Glutamatergic neuron (in vitro differentiated cells): Measurements from ENCODE around the gene FOSL2. TPM values are rescaled to one million over a fixed set of nuclear protein-coding genes. Genes with fewer than 3 reads are reported as not detected.

ENCODE experiments used
- DNase-seq: peaks from one replicate; pipeline ENCODE4 v3.0.0; 2022
- H3K27ac Mint-ChIP-seq: one replicate; pipeline ENCODE4 v1.8.0; 2020; ENCODE audit warnings: mild to moderate bottlenecking, mixed read lengths, inconsistent platforms; ENCODE audit not compliant: unreplicated experiment
- H3K27me3 Mint-ChIP-seq: one replicate; pipeline ENCODE4 v1.8.0; 2020; ENCODE audit warnings: mild to moderate bottlenecking, moderate library complexity, mixed read lengths, inconsistent platforms; ENCODE audit not compliant: unreplicated experiment
- H3K36me3 Mint-ChIP-seq: one replicate; pipeline ENCODE4 v1.8.0; 2020; ENCODE audit warnings: mild to moderate bottlenecking, mixed read lengths, inconsistent platforms; ENCODE audit not compliant: unreplicated experiment
- H3K4me1 Mint-ChIP-seq: one replicate; pipeline ENCODE4 v1.8.0; 2020; ENCODE audit warnings: mild to moderate bottlenecking, low read depth, mixed read lengths, inconsistent platforms; ENCODE audit not compliant: unreplicated experiment
- H3K4me3 Mint-ChIP-seq: one replicate; pipeline ENCODE4 v1.8.0; 2020; ENCODE audit warnings: mild to moderate bottlenecking, mixed read lengths, inconsistent platforms; ENCODE audit not compliant: unreplicated experiment
- H3K9me3 Mint-ChIP-seq: one replicate; pipeline ENCODE4 v1.8.0; 2020; ENCODE audit warnings: mild to moderate bottlenecking, moderate library complexity, mixed read lengths, inconsistent platforms; ENCODE audit not compliant: unreplicated experiment
- total RNA-seq: library from RNA; stranded (reverse); fragmentation: NEBNext Ultra II Directional; extraction: Animal tissue kit (Norgen Biotek cat#: 25700); gene quantifications from one replicate; pipeline ENCODE4 v1.2.1, GENCODE V29; 2021; ENCODE audit not compliant: unreplicated experiment
- TF ChIP-seq, protein P1 (sequence below): fragments of 200-600 bp; sonication (generic); IDR thresholded peaks from one replicate; pipeline ENCODE4 v1.5.0; 2021; ENCODE audit not compliant: partially characterized antibody, unreplicated experiment

The FOSL2 gene
- total RNA-seq, 1 donor from 2014 or later: 2.6 TPM

DNA sequence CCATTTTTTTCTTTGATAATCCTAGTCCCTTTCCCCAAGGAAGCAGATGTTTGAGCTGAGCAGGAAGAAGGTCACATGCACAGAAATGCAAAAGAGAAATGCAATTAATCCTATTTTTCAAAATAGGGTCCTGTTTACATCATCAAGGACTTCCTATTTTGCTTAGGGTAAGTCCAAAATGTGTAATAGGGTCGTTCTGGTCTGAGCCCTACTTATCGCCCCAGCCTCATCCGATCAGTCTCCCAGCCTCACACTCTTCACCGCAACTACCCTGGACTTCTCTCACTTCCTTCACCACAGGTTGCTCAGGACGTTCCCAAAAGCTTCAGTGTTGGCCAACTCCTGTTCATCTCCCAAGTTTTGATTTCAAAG is 32.8 kb downstream of the FOSL2 start:
- peaks cover 7% of the 10 kb centered on the region for H3K4me1 Mint-ChIP-seq
- TF ChIP-seq, protein P1, sequence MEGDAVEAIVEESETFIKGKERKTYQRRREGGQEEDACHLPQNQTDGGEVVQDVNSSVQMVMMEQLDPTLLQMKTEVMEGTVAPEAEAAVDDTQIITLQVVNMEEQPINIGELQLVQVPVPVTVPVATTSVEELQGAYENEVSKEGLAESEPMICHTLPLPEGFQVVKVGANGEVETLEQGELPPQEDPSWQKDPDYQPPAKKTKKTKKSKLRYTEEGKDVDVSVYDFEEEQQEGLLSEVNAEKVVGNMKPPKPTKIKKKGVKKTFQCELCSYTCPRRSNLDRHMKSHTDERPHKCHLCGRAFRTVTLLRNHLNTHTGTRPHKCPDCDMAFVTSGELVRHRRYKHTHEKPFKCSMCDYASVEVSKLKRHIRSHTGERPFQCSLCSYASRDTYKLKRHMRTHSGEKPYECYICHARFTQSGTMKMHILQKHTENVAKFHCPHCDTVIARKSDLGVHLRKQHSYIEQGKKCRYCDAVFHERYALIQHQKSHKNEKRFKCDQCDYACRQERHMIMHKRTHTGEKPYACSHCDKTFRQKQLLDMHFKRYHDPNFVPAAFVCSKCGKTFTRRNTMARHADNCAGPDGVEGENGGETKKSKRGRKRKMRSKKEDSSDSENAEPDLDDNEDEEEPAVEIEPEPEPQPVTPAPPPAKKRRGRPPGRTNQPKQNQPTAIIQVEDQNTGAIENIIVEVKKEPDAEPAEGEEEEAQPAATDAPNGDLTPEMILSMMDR: no peak
- no peaks in the 10 kb centered on the region for H3K36me3 Mint-ChIP-seq
- no peak overlapping the region for H3K4me3 Mint-ChIP-seq
- DNase-seq: no peak
- H3K9me3 Mint-ChIP-seq: no peaks in the 10 kb centered on the region
- H3K27me3 Mint-ChIP-seq: peaks cover 3% of the 10 kb centered on the region
- no peak overlapping the region for H3K27ac Mint-ChIP-seq

DNA sequence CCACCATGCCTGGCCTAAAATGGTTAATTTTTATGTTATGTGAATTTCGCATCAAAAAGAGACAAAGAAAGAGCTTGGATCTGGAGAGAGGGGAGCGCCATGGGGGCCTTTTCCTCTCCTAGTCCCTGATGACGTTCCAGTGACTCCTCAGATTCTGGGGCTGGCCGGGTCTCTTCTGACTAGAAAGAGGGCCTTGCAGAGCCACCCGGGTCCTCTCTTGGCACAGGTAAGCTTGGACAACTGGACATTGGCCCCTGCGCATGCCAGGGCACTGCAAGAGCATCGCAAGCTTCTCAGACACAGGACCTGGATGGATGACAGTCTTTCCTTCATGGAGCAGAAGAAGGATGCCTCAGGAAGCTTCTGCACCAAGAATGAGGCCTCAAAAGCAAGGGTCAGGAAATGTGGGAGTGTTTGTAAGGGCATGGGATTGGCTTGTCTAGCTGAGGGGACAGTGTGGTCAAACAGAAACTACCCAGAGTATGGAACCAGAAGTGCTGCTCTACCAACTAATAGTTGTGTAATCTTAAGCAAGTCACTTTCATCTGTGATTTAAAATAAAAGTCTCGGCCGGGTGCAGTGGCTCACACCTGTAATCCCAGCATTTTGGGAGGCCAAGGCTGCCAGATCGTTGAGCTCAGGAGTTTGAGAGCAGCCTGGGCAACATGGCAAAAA is 35.2 kb downstream of the FOSL2 start:
- TF ChIP-seq, protein P1: no peak
- H3K27me3 Mint-ChIP-seq: peaks cover 3% of the 10 kb centered on the region
- DNase-seq: no peak

DNA sequence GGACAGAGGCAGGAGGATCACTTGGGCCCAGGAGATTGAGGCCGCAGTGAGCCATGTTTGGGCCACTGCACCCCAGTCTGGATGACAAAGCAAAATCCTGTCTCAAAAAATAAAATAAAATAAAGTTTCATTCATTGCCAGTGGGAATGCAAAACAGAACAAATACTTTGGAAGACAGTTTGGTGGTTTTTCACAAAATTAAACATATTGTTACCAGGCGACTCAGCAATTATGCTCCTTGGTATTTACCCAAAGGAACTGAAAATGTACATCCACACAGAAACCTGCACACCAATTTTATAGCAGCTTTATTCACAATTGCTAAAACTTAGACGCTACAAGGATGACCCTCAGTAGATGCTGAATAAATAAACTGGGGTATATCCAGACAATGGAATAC is 35.8 kb downstream of the FOSL2 start:
- Mint-ChIP-seq H3K4me3 (no peak overlapping the region), H3K27me3 (peaks cover 3% of the 10 kb centered on the region), H3K9me3 (peaks cover 2% of the 10 kb centered on the region), H3K4me1 (peaks cover 7% of the 10 kb centered on the region), H3K27ac (no peak overlapping the region), H3K36me3 (peaks cover 6% of the 10 kb centered on the region)
- TF ChIP-seq, protein P1: no peak
- no peak for DNase-seq

More for the DNA sequence above, 35.2 kb downstream of the FOSL2 start:
- H3K9me3 Mint-ChIP-seq: peaks cover under 1% of the 10 kb centered on the region
- H3K27ac Mint-ChIP-seq: no peak overlapping the region
- H3K4me3 Mint-ChIP-seq: no peak overlapping the region
- peaks cover 7% of the 10 kb centered on the region for H3K4me1 Mint-ChIP-seq
- peaks cover 2% of the 10 kb centered on the region for H3K36me3 Mint-ChIP-seq

DNA sequence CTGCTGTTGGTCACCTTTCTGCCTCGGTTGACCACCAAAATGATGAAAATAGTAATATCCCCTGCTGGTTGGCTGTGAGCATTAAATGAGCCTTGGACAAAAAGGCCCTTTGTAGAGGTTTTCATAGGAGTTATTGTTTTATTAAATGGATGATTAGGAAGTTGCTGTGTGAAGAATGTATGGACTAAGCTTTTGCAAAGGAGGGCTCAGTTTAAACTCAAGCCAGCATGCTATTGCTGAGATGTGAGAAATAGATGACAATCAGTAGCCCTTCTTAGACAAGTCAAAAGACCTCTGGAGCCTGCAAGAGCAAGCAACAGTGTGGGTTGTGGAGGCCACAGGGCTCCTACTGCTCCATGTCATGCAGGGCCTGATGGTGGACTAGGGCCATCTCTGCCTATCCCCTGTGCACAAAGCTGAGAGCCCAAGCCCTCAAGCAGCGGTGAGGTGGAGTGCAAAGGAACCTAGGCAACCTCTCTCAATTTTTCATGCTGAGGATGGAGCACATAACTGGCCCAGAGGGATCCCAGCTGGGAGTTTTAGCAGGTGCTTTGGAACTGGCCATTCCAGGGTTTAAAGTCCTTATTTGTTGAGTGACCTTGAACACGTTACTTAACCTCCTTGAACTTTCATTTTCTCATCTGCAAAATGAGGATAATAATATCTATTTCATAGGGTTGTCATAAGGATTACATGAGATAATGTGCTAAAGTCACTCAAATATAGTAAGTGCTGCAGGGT is 37.1 kb downstream of the FOSL2 start:
- no peak for DNase-seq
- Mint-ChIP-seq H3K4me3 (no peak overlapping the region), H3K36me3 (peaks cover 6% of the 10 kb centered on the region), H3K9me3 (peaks cover 2% of the 10 kb centered on the region), H3K27ac (no peak overlapping the region), H3K4me1 (peaks cover 7% of the 10 kb centered on the region), H3K27me3 (peaks cover 3% of the 10 kb centered on the region)
- TF ChIP-seq, protein P1: no peak

DNA sequence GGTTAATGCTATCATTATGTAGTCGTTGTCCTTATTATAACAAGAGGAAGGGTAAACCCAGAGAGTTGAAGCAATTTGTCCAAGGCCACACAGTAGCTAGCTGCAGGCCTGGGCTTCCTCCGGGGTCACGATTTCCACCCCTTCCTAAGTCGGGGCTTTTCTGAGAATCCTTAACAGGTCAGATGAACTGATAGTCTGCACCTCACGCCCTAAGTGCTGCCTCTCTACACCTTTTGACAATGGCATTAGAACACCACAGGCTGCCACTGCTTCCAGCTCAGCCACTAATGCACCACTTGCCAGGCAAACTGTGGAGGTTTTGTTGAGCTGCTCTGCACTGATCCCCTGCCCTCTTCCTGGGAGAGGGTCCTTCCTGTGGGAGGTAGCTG is 37.7 kb downstream of the FOSL2 start:
- Mint-ChIP-seq H3K27ac (no peak overlapping the region), H3K36me3 (peaks cover 6% of the 10 kb centered on the region), H3K4me1 (peaks cover 7% of the 10 kb centered on the region), H3K4me3 (no peak overlapping the region), H3K9me3 (peaks cover 3% of the 10 kb centered on the region), H3K27me3 (peaks cover 3% of the 10 kb centered on the region)
- TF ChIP-seq, protein P1: no peak
- no peak for DNase-seq
